ENCODE data around the gene XPNPEP2.

DNA sequence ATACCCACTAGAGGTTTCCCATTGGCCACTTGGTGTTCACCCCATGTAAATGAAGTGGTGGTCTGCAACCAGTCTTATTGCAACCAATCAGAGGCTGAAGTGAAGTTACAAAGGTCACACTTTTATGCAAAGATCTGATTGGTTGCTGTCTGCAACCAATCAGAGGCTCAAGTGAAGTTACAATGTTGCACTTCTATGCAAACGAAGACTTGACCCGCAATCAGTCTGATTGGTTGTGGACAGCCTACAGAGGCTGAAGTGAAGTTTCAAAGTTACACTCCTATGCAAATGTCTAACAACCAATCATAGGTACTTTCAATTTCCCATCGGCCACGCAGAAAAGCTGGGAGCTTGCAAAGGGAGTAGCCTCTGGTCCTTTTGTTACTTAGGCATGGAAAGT is 22.3 kb upstream of the XPNPEP2 start:
- TF ChIP-seq, protein P1, sequence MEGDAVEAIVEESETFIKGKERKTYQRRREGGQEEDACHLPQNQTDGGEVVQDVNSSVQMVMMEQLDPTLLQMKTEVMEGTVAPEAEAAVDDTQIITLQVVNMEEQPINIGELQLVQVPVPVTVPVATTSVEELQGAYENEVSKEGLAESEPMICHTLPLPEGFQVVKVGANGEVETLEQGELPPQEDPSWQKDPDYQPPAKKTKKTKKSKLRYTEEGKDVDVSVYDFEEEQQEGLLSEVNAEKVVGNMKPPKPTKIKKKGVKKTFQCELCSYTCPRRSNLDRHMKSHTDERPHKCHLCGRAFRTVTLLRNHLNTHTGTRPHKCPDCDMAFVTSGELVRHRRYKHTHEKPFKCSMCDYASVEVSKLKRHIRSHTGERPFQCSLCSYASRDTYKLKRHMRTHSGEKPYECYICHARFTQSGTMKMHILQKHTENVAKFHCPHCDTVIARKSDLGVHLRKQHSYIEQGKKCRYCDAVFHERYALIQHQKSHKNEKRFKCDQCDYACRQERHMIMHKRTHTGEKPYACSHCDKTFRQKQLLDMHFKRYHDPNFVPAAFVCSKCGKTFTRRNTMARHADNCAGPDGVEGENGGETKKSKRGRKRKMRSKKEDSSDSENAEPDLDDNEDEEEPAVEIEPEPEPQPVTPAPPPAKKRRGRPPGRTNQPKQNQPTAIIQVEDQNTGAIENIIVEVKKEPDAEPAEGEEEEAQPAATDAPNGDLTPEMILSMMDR (IDR thresholded peaks at IDR 0.05; ENCODE audit: low read depth, low read length): no peak
- TF ChIP-seq, protein P2, sequence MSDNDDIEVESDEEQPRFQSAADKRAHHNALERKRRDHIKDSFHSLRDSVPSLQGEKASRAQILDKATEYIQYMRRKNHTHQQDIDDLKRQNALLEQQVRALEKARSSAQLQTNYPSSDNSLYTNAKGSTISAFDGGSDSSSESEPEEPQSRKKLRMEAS (IDR thresholded peaks at IDR 0.05; ENCODE audit: low read depth, low read length): no peak

Data from NB4 (cell line).